Measurements from ENCODE around the gene AUTS2.

- no peak for TF ChIP-seq CTCF (IDR thresholded peaks at IDR 0.05)
- no peak for TF ChIP-seq POLR2A (IDR thresholded peaks at IDR 0.05)
- TF ChIP-seq POLR2AphosphoS5 (IDR thresholded peaks at IDR 0.05; ENCODE audit: insufficient read depth in 1 of 2, low read depth in 1 of 2) = no peak
Measured at GRCh38 chr7:70568674-70569334, 970.5 kb downstream of the AUTS2 start.

Measured in vagina (tissue), 2 donors.